GM12892 (cell line): ENCODE measurements around the gene APOE.
"Not testable (repeated sequence)": the region's sequence is repeated elsewhere in the genome, so short reads cannot be mapped to it uniquely, and the experiment has no call there.

ENCODE experiments used
- DNase-seq: peaks from one replicate; pipeline ENCODE4 v3.0.0; 2011; ENCODE audit not compliant: insufficient read length
- FAIRE-seq: peaks from 2 replicates; lab custom pipeline; 2011; peaks lifted over from hg19 to GRCh38; lab: Jason Lieb, UNC
- POLR2A ChIP-seq: IDR thresholded peaks from 2 replicates; pipeline ENCODE4 v1.6.1; 2011; ENCODE audit warnings: low read depth, low read length, control low read depth
- POLR2AphosphoS5 ChIP-seq: IDR thresholded peaks from 2 replicates; pipeline ENCODE4 v1.6.1; 2011; ENCODE audit warnings: low read depth, low read length, control low read depth
- TAF1 ChIP-seq: IDR thresholded peaks from 2 replicates; pipeline ENCODE4 v1.6.1; 2011; ENCODE audit warnings: low read depth, mild to moderate bottlenecking, control low read depth, low read length, borderline replicate concordance

APOE gene

DNA sequence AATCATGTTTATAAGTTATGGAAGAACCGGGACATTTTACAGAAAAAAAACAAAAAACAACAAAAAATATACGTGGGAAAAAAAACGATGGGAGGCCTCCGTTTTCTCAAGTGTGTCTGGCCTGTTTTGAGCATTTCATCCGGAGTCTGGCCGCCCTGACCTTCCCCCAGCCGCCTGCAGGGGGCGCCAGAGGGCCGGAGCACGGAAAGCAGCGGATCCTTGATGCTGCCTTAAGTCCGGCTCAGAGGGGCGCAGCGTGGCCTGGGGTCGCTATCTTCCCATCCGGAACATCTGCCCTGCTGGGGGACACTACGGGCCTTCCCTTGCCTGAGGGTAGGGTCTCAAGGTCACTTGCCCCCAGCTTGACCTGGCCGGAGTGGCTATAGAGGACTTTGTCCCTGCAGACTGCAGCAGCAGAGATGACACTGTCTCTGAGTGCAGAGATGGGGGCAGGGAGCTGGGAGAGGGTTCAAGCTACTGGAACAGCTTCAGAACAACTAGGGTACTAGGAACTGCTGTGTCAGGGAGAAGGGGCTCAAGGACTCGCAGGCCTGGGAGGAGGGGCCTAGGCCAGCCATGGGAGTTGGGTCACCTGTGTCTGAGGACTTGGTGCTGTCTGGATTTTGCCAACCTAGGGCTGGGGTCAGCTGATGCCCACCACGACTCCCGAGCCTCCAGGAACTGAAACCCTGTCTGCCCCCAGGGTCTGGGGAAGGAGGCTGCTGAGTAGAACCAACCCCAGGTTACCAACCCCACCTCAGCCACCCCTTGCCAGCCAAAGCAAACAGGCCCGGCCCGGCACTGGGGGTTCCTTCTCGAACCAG lies 1.8 kb upstream of the APOE start:
- FAIRE-seq, result peak; percentile 54
- peak; percentile 80 for DNase-seq
- no peak for TF ChIP-seq TAF1
- TF ChIP-seq POLR2A, result peak; percentile 68
- peak; percentile 68 for TF ChIP-seq POLR2AphosphoS5

DNA sequence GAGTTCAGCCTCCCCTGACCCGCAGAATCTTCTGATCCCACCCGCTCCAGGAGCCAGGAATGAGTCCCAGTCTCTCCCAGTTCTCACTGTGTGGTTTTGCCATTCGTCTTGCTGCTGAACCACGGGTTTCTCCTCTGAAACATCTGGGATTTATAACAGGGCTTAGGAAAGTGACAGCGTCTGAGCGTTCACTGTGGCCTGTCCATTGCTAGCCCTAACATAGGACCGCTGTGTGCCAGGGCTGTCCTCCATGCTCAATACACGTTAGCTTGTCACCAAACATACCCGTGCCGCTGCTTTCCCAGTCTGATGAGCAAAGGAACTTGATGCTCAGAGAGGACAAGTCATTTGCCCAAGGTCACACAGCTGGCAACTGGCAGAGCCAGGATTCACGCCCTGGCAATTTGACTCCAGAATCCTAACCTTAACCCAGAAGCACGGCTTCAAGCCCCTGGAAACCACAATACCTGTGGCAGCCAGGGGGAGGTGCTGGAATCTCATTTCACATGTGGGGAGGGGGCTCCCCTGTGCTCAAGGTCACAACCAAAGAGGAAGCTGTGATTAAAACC lies 1.1 kb upstream of the APOE start:
- FAIRE-seq, result no peak
- no peak for DNase-seq
- TF ChIP-seq TAF1 (no peak), POLR2A (peak; percentile 28; the same call in 1 of the 2 replicates), POLR2AphosphoS5 (peak; percentile 80; the same call in 1 of the 2 replicates)

DNA sequence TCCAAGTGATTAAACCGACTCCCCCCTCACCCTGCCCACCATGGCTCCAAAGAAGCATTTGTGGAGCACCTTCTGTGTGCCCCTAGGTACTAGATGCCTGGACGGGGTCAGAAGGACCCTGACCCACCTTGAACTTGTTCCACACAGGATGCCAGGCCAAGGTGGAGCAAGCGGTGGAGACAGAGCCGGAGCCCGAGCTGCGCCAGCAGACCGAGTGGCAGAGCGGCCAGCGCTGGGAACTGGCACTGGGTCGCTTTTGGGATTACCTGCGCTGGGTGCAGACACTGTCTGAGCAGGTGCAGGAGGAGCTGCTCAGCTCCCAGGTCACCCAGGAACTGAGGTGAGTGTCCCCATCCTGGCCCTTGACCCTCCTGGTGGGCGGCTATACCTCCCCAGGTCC lies 2.0 kb downstream of the APOE start:
- TF ChIP-seq POLR2AphosphoS5 (no peak), POLR2A (no peak), TAF1 (no peak)
- DNase-seq (no peak), FAIRE-seq (no peak)

DNA sequence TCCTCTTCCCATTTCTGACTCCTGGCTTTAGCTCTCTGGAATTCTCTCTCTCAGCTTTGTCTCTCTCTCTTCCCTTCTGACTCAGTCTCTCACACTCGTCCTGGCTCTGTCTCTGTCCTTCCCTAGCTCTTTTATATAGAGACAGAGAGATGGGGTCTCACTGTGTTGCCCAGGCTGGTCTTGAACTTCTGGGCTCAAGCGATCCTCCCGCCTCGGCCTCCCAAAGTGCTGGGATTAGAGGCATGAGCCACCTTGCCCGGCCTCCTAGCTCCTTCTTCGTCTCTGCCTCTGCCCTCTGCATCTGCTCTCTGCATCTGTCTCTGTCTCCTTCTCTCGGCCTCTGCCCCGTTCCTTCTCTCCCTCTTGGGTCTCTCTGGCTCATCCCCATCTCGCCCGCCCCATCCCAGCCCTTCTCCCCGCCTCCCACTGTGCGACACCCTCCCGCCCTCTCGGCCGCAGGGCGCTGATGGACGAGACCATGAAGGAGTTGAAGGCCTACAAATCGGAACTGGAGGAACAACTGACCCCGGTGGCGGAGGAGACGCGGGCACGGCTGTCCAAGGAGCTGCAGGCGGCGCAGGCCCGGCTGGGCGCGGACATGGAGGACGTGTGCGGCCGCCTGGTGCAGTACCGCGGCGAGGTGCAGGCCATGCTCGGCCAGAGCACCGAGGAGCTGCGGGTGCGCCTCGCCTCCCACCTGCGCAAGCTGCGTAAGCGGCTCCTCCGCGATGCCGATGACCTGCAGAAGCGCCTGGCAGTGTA lies 2.7 kb downstream of the APOE start:
- no peak for FAIRE-seq
- no peak for DNase-seq
- TF ChIP-seq POLR2AphosphoS5 (no peak), TAF1 (no peak), POLR2A (no peak)

DNA sequence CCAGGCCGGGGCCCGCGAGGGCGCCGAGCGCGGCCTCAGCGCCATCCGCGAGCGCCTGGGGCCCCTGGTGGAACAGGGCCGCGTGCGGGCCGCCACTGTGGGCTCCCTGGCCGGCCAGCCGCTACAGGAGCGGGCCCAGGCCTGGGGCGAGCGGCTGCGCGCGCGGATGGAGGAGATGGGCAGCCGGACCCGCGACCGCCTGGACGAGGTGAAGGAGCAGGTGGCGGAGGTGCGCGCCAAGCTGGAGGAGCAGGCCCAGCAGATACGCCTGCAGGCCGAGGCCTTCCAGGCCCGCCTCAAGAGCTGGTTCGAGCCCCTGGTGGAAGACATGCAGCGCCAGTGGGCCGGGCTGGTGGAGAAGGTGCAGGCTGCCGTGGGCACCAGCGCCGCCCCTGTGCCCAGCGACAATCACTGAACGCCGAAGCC lies 3.3 kb downstream of the APOE start:
- TF ChIP-seq POLR2AphosphoS5 (no peak), TAF1 (no peak), POLR2A (no peak)
- FAIRE-seq, result no peak
- DNase-seq, result no peak

DNA sequence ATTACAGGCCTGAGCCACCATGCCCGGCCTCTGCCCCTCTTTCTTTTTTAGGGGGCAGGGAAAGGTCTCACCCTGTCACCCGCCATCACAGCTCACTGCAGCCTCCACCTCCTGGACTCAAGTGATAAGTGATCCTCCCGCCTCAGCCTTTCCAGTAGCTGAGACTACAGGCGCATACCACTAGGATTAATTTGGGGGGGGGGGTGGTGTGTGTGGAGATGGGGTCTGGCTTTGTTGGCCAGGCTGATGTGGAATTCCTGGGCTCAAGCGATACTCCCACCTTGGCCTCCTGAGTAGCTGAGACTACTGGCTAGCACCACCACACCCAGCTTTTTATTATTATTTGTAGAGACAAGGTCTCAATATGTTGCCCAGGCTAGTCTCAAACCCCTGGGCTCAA lies 4.2 kb downstream of the APOE start:
- DNase-seq (no peak), FAIRE-seq (no peak)
- TF ChIP-seq POLR2A, result no peak
- no peak for TF ChIP-seq TAF1
- no peak for TF ChIP-seq POLR2AphosphoS5

DNA sequence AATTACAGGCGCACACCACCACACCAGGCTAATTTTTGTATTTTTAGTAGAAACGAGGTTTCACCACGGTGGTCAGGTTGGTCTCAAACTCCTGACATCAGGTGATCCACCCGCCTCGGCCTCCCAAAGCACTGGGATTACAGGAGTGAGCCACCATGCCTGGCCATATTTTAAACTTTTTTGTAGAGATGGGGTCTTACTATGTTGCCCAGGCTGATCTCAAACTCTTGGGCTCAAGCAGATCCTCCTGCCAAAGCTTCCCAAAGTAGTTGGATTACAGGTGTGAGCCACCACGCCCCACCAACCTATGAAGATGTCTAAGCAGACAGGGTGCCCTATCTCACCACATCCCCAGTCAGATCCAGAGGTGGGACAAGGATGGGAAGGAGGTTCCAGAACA lies 6.3 kb downstream of the APOE start:
- FAIRE-seq, DNase-seq: not testable (repeated sequence)

DNA sequence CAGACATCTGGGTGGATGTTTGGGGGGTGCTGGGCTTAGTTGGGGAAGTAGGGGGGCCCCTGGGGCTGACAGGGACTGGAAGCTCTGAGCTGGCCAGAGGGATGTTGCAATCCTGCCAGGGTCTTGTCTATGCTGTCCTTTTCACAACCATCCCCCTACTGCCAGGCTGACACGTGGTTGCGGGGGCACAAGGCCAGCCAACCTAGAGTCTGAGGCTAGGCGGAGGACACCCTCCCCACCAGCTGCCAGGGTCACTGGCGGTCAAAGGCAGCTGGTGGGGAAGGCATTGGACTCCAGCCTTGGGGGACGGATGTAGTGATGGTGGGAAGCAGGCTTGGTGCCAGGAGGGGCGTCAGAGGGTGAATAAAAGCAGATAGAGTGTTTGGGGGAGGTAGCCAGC lies 7.3 kb downstream of the APOE start:
- no peak for FAIRE-seq
- no peak for DNase-seq
- TF ChIP-seq POLR2AphosphoS5 (no peak), TAF1 (no peak), POLR2A (no peak)

DNA sequence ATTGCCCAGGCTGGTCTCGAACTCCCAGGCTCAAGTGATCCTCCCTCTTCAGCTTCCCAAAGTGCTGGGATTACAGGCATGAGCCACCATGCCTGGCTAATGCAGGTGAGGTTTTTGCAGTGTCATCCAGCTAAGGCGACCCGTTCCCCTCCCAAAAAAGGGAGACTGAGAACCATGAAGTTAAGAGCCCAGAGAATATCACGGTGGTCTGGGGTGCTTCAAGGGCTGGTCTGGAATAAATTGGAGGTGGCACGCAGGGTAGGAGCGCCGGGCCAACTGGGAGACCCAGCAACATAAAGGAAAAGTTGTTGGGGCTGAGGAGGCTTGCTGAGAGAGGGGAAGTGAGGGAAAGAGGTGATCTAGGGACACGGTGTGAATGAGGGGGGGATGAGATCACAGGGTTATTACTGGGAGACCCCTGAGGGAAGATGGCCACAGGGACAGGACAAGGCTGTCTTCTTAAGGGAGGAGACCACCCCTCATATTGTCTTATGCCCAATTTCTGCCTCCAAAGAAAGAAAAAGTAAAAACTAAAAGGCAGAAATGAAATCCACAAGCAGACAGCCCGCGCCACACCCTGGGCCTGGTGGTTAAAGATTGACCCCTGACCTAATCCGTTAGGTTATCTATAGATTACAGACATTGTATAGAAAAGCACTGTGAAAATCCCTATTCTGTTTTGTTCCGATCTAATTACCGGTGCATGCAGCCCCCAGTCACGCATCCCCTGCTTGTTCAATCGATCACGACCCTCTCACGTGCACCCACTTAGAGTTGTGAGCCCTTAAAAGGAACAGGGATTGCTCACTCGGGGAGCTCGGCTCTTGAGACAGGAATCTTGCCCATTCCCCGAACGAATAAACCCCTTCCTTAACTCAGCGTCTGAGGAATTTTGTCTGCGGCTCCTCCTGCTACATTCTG lies 8.2 kb downstream of the APOE start:
- not testable (repeated sequence) for DNase-seq, FAIRE-seq

DNA sequence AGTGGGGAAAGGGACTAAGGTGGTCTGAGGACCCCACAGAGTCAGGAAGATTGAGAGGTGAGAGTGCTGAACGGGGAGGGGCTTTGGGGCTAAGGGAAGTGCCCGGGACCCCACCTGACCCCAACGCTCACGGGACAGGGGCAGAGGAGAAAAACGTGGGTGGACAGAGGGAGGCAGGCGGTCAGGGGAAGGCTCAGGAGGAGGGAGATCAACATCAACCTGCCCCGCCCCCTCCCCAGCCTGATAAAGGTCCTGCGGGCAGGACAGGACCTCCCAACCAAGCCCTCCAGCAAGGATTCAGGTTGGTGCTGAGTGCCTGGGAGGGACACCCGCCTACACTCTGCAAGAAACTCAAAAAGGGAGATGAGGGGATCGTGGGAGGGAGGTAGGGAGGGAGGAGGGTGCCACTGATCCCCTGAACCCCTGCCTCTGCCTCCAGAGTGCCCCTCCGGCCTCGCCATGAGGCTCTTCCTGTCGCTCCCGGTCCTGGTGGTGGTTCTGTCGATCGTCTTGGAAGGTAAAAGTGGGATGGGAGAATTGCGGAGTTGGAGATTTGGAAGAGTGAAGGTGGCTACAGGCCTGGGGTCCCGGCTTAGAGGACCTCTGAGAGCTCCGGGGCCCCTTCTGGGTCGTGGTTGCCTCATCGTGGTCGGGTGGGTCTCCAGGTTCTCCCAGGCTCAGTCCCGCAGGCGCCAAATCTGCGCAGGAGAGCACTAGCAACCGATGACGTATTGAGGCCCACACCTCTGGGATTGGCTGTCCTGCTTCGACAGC lies 9.0 kb downstream of the APOE start, which contains the start of gene APOC1:
Gene APOC1 (plus strand): TSS at position 176 of the 774 bp plus-strand sequence. CDS start 284 bp downstream, at position 460.
- FAIRE-seq, result peak; percentile 91

DNA sequence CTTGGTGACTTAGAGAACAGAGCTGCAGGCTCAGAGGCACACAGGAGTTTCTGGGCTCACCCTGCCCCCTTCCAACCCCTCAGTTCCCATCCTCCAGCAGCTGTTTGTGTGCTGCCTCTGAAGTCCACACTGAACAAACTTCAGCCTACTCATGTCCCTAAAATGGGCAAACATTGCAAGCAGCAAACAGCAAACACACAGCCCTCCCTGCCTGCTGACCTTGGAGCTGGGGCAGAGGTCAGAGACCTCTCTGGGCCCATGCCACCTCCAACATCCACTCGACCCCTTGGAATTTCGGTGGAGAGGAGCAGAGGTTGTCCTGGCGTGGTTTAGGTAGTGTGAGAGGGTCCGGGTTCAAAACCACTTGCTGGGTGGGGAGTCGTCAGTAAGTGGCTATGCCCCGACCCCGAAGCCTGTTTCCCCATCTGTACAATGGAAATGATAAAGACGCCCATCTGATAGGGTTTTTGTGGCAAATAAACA lies 18.7 kb downstream of the APOE start:
- FAIRE-seq (no peak), DNase-seq (no peak)
- TF ChIP-seq TAF1 (no peak), POLR2A (no peak), POLR2AphosphoS5 (no peak)

More for the DNA sequence above, 9.0 kb downstream of the APOE start, which contains the start of gene APOC1:
- peak; percentile 95 for DNase-seq
